Measurements from ENCODE around the gene DDIT4L.
"Not testable (repeated sequence)": the region's sequence is repeated elsewhere in the genome, so short reads cannot be mapped to it uniquely, and the experiment has no call there.

The DDIT4L gene

GRCh38 chr4:100198061-100198460, 7.8 kb upstream of the DDIT4L start:
- H3K4me3 ChIP-seq (ENCODE audit: low read depth, low read length) = no peak overlapping the region
- TF ChIP-seq CTCF (IDR thresholded peaks at IDR 0.05; ENCODE audit: low read depth, low read length, missing control alignments) = no peak
- no peak for DNase-seq (ENCODE audit: low read depth)

GRCh38 chr4:100196388-100197071, 6.3 kb upstream of the DDIT4L start:
- not testable (repeated sequence) for H3K4me3 ChIP-seq (ENCODE audit: low read depth, low read length); DNase-seq (ENCODE audit: low read depth)

- DNase-seq (ENCODE audit: low read depth) = no peak
- TF ChIP-seq CTCF (IDR thresholded peaks at IDR 0.05; ENCODE audit: low read depth, low read length, missing control alignments) = no peak
- H3K4me3 ChIP-seq (ENCODE audit: low read depth, low read length) = no peak overlapping the region
These were observed 654 bp upstream of the DDIT4L start for GRCh38 chr4:100190643-100191600.

GRCh38 chr4:100188829-100189228, 1.4 kb downstream of the DDIT4L start:
- TF ChIP-seq CTCF (IDR thresholded peaks at IDR 0.05; ENCODE audit: low read depth, low read length, missing control alignments) = no peak
- no peak overlapping the region for H3K4me3 ChIP-seq (ENCODE audit: low read depth, low read length)
- no peak for DNase-seq (ENCODE audit: low read depth)

GRCh38 chr4:100187781-100188180, 2.5 kb downstream of the DDIT4L start:
- H3K4me3 ChIP-seq (ENCODE audit: low read depth, low read length) = no peak overlapping the region
- no peak for TF ChIP-seq CTCF (IDR thresholded peaks at IDR 0.05; ENCODE audit: low read depth, low read length, missing control alignments)
- no peak for DNase-seq (ENCODE audit: low read depth)

- DNase-seq (ENCODE audit: low read depth) = no peak
- TF ChIP-seq CTCF (IDR thresholded peaks at IDR 0.05; ENCODE audit: low read depth, low read length, missing control alignments) = no peak
- no peak overlapping the region for H3K4me3 ChIP-seq (ENCODE audit: low read depth, low read length)
These were observed 5.5 kb downstream of the DDIT4L start for GRCh38 chr4:100184787-100185186.

- DNase-seq (ENCODE audit: low read depth) = no peak
- no peak overlapping the region for H3K4me3 ChIP-seq (ENCODE audit: low read depth, low read length)
- no peak for TF ChIP-seq CTCF (IDR thresholded peaks at IDR 0.05; ENCODE audit: low read depth, low read length, missing control alignments)
These were observed 12.4 kb downstream of the DDIT4L start for GRCh38 chr4:100177855-100178254.
